ENCODE measurements around the gene ABHD10.
A peak's percentile ranks its signal among the peaks of the same experiment; 100 is the strongest.

Gene ABHD10

DNA sequence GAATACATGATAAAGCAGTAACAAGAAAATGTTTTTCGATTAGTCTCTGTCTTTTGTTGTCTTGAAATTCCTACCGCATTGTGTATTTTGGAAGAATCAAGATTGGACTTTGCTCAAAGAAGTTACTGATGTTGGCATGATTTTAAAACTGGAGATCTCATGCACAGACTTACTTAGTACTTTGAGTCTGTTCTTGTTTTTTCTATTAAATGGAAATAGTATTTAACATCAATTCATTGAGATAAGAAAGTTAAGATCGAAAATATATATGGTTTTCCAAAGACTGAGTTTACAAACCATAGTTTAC lies 2.6 kb downstream of the ABHD10 start:
- H3K9me3 ChIP-seq (ENCODE audit: insufficient read depth, low read depth, low read length), result no peaks in the 10 kb centered on the region
- H3K4me3 ChIP-seq (ENCODE audit: low read depth, low read length), result no peak overlapping the region
- H3K4me2 ChIP-seq (ENCODE audit: low read length), result no peak overlapping the region
- no peak overlapping the region for H2BK12ac ChIP-seq (ENCODE audit: low read length)
- peaks cover 4% of the 10 kb centered on the region for H3K79me1 ChIP-seq (ENCODE audit: low read length)
- no peaks in the 10 kb centered on the region for H3K4me1 ChIP-seq (ENCODE audit: control insufficient read depth in 1 of 2, insufficient read depth in 2 of 2, low read length in 2 of 2)
- no peaks in the 10 kb centered on the region for H3K36me3 ChIP-seq (ENCODE audit: control insufficient read depth in 1 of 2, insufficient read depth in 2 of 2, low read length in 2 of 2)
- H3K18ac ChIP-seq (ENCODE audit: low read length), result no peak overlapping the region
- H4K8ac ChIP-seq (ENCODE audit: low read depth, low read length), result no peak overlapping the region
- H3K27ac ChIP-seq (ENCODE audit: low read depth, low read length), result no peak overlapping the region
- no peak overlapping the region for H3K23ac ChIP-seq (ENCODE audit: low read length)
- no peak overlapping the region for H3K4ac ChIP-seq (ENCODE audit: low read depth, low read length)
- H2BK120ac ChIP-seq (ENCODE audit: insufficient read depth, low read length, poor library complexity), result no peak overlapping the region
- H3K27me3 ChIP-seq (ENCODE audit: insufficient read depth, low read length), result no peaks in the 10 kb centered on the region
- DNase-seq, result no peak
- H4K12ac ChIP-seq (ENCODE audit: low read depth, low read length), result no peak overlapping the region
- no peak overlapping the region for H2AK5ac ChIP-seq (ENCODE audit: low read length)
- H3K79me2 ChIP-seq (ENCODE audit: control insufficient read depth, insufficient read depth, low read length, poor library complexity), result peaks cover 2% of the 10 kb centered on the region
- no peak overlapping the region for H3K14ac ChIP-seq (ENCODE audit: low read length)
- H4K91ac ChIP-seq (ENCODE audit: low read depth, low read length), result no peak overlapping the region
- H3K9ac ChIP-seq (ENCODE audit: low read length), result no peak overlapping the region
- H2BK5ac ChIP-seq (ENCODE audit: low read depth, low read length, poor library complexity), result no peak overlapping the region
- H2AFZ ChIP-seq (ENCODE audit: insufficient read depth, low read length, poor library complexity), result no peak overlapping the region
- no CpG with 5 or more reads among the region's 3 CpGs for WGBS (ENCODE audit: extremely low coverage, insufficient coverage, insufficient read length)

DNA sequence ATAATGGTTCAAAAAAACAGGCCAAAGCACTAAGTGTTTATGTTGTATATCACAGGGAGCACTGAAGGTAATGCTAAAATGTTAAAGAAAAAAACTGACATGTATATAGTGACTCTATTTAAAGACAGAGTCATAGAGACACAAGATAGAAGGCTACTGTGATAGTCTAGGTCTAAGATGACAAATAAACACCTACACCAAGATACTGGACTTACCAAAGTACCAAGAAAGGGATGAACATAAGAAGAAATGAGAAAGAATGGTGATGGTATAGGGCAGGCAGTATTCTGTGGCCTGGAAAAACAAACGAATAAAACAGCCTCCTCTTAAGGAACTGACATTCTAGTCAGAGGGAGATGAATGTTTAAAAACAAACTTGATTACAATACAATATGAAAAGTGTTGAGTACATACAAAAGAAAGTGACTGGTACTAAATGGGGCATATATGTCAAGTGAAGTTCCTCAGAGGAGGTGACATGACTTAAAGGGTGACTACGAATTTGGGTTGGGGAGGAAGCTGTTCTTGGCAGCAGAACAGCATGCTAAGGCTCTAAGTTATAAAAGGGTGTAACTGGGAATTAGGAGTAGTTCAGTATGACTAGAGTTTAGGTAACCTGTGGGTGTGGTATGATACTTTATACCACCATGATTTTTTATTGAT lies 5.9 kb downstream of the ABHD10 start:
- Histone ChIP-seq H3K4me3 (ENCODE audit: low read depth, low read length) (no peak overlapping the region), H2BK5ac (ENCODE audit: low read depth, low read length, poor library complexity) (no peak overlapping the region)
- no CpG with 5 or more reads among the region's 2 CpGs for WGBS (ENCODE audit: extremely low coverage, insufficient coverage, insufficient read length)

DNA sequence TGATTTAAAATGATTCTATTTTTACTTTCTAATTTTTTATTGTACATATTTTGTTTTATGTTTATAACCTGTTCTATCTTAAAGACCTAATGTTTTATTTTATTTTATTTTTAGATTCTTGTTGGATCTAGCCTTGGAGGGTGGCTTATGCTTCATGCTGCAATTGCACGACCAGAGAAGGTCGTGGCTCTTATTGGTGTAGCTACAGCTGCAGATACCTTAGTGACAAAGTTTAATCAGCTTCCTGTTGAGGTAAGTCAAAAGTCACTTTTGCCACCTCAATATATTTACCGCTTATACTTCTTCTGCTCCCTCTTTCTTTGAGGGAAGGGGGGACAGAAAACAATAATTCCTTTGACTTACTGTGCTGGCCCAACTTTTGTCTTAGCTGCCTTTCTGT lies 8.0 kb downstream of the ABHD10 start:
- WGBS (ENCODE audit: extremely low coverage, insufficient coverage, insufficient read length), result no CpG with 5 or more reads among the region's 3 CpGs
- no peak overlapping the region for H4K8ac ChIP-seq (ENCODE audit: low read depth, low read length)
- H3K4me1 ChIP-seq (ENCODE audit: control insufficient read depth in 1 of 2, insufficient read depth in 2 of 2, low read length in 2 of 2), result no peaks in the 10 kb centered on the region

More for the DNA sequence above, 5.9 kb downstream of the ABHD10 start:
- H2AFZ ChIP-seq (ENCODE audit: insufficient read depth, low read length, poor library complexity), result no peak overlapping the region
- H3K4ac ChIP-seq (ENCODE audit: low read depth, low read length), result no peak overlapping the region
- no peak overlapping the region for H2AK5ac ChIP-seq (ENCODE audit: low read length)
- no peak overlapping the region for H3K18ac ChIP-seq (ENCODE audit: low read length)
- no peak overlapping the region for H4K91ac ChIP-seq (ENCODE audit: low read depth, low read length)
- no peaks in the 10 kb centered on the region for H3K27me3 ChIP-seq (ENCODE audit: insufficient read depth, low read length)
- no peak overlapping the region for H3K4me2 ChIP-seq (ENCODE audit: low read length)
- no peak for DNase-seq
- H3K79me1 ChIP-seq (ENCODE audit: low read length), result no peaks in the 10 kb centered on the region
- H3K23ac ChIP-seq (ENCODE audit: low read length), result no peak overlapping the region
- no peaks in the 10 kb centered on the region for H3K4me1 ChIP-seq (ENCODE audit: control insufficient read depth in 1 of 2, insufficient read depth in 2 of 2, low read length in 2 of 2)
- no peak overlapping the region for H3K14ac ChIP-seq (ENCODE audit: low read length)
- H2BK120ac ChIP-seq (ENCODE audit: insufficient read depth, low read length, poor library complexity), result no peak overlapping the region
- no peak overlapping the region for H4K12ac ChIP-seq (ENCODE audit: low read depth, low read length)
- no peaks in the 10 kb centered on the region for H3K9me3 ChIP-seq (ENCODE audit: insufficient read depth, low read depth, low read length)
- no peaks in the 10 kb centered on the region for H3K79me2 ChIP-seq (ENCODE audit: control insufficient read depth, insufficient read depth, low read length, poor library complexity)
- no peak overlapping the region for H3K9ac ChIP-seq (ENCODE audit: low read length)
- H4K8ac ChIP-seq (ENCODE audit: low read depth, low read length), result no peak overlapping the region
- H3K27ac ChIP-seq (ENCODE audit: low read depth, low read length), result no peak overlapping the region
- no peak overlapping the region for H2BK12ac ChIP-seq (ENCODE audit: low read length)
- peaks cover 2 to 5% of the 10 kb centered on the region in 2 experiments for H3K36me3 ChIP-seq (ENCODE audit: control insufficient read depth in 1 of 2, insufficient read depth in 2 of 2, low read length in 2 of 2)

DNA sequence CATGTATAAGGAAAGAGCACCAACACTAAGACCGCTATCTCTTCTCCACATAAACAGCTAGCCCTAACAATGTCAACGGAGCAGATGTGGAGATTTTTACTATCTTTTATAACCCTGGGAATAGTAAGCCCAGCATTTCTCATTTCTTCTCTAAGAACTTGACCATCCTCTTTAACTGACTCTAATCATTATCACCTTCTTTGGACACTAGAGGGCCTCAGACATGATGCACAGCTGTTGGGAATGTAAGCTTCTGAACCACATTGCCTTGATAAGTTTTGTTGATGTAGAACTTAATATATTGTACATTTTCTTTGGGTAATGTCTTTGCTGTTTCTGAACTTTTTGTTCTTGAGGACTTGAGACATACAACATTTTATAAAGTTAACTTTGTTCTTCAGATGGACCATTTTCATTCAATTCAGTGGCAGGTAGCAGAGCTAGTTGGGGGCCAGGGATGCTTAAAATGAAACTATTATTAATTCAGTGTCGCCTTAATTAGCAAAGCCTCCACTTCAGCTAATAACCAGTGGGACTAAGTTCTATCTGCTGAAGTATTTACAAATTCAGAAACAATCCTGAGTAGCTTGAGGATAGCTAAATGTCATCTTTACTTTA lies 10.3 kb downstream of the ABHD10 start:
- Histone ChIP-seq H2BK5ac (ENCODE audit: low read depth, low read length, poor library complexity) (no peak overlapping the region), H3K4me3 (ENCODE audit: low read depth, low read length) (no peak overlapping the region), H3K9me3 (ENCODE audit: insufficient read depth, low read depth, low read length) (no peaks in the 10 kb centered on the region), H2BK12ac (ENCODE audit: low read length) (no peak overlapping the region), H4K8ac (ENCODE audit: low read depth, low read length) (no peak overlapping the region), H3K23ac (ENCODE audit: low read length) (no peak overlapping the region), H3K18ac (ENCODE audit: low read length) (no peak overlapping the region), H3K79me2 (ENCODE audit: control insufficient read depth, insufficient read depth, low read length, poor library complexity) (no peaks in the 10 kb centered on the region), H3K14ac (ENCODE audit: low read length) (no peak overlapping the region), H2BK120ac (ENCODE audit: insufficient read depth, low read length, poor library complexity) (no peak overlapping the region), H3K9ac (ENCODE audit: low read length) (no peak overlapping the region), H3K4me1 (ENCODE audit: control insufficient read depth in 1 of 2, insufficient read depth in 2 of 2, low read length in 2 of 2) (no peaks in the 10 kb centered on the region), H3K4ac (ENCODE audit: low read depth, low read length) (no peak overlapping the region), H3K4me2 (ENCODE audit: low read length) (no peak overlapping the region), H4K12ac (ENCODE audit: low read depth, low read length) (no peak overlapping the region), H3K79me1 (ENCODE audit: low read length) (no peaks in the 10 kb centered on the region), H4K91ac (ENCODE audit: low read depth, low read length) (no peak overlapping the region), H3K27ac (ENCODE audit: low read depth, low read length) (no peak overlapping the region), H2AFZ (ENCODE audit: insufficient read depth, low read length, poor library complexity) (no peak overlapping the region), H3K27me3 (ENCODE audit: insufficient read depth, low read length) (no peaks in the 10 kb centered on the region), H3K36me3 (ENCODE audit: control insufficient read depth in 1 of 2, insufficient read depth in 2 of 2, low read length in 2 of 2) (peaks cover 2 to 8% of the 10 kb centered on the region in 2 experiments), H2AK5ac (ENCODE audit: low read length) (no peak overlapping the region)
- DNase-seq, result peak; percentile 16 to 74
- no CpG with 5 or more reads among the region's 3 CpGs for WGBS (ENCODE audit: extremely low coverage, insufficient coverage, insufficient read length)

More for the DNA sequence above, 8.0 kb downstream of the ABHD10 start:
- H3K27ac ChIP-seq (ENCODE audit: low read depth, low read length), result no peak overlapping the region
- H3K27me3 ChIP-seq (ENCODE audit: insufficient read depth, low read length), result no peaks in the 10 kb centered on the region
- no peak overlapping the region for H3K18ac ChIP-seq (ENCODE audit: low read length)
- peaks cover 2 to 8% of the 10 kb centered on the region in 2 experiments for H3K36me3 ChIP-seq (ENCODE audit: control insufficient read depth in 1 of 2, insufficient read depth in 2 of 2, low read length in 2 of 2)
- H3K79me2 ChIP-seq (ENCODE audit: control insufficient read depth, insufficient read depth, low read length, poor library complexity), result no peaks in the 10 kb centered on the region
- H3K4ac ChIP-seq (ENCODE audit: low read depth, low read length), result no peak overlapping the region
- no peak for DNase-seq
- no peak overlapping the region for H3K9ac ChIP-seq (ENCODE audit: low read length)
- no peaks in the 10 kb centered on the region for H3K9me3 ChIP-seq (ENCODE audit: insufficient read depth, low read depth, low read length)
- no peak overlapping the region for H2BK120ac ChIP-seq (ENCODE audit: insufficient read depth, low read length, poor library complexity)
- H3K79me1 ChIP-seq (ENCODE audit: low read length), result no peaks in the 10 kb centered on the region
- no peak overlapping the region for H3K4me2 ChIP-seq (ENCODE audit: low read length)
- H4K91ac ChIP-seq (ENCODE audit: low read depth, low read length), result no peak overlapping the region
- no peak overlapping the region for H4K12ac ChIP-seq (ENCODE audit: low read depth, low read length)
- H3K14ac ChIP-seq (ENCODE audit: low read length), result no peak overlapping the region
- H2BK12ac ChIP-seq (ENCODE audit: low read length), result no peak overlapping the region
- H2AFZ ChIP-seq (ENCODE audit: insufficient read depth, low read length, poor library complexity), result no peak overlapping the region
- H2AK5ac ChIP-seq (ENCODE audit: low read length), result no peak overlapping the region
- H2BK5ac ChIP-seq (ENCODE audit: low read depth, low read length, poor library complexity), result no peak overlapping the region
- H3K4me3 ChIP-seq (ENCODE audit: low read depth, low read length), result no peak overlapping the region
- H3K23ac ChIP-seq (ENCODE audit: low read length), result peak overlapping the region; percentile 61

Data from trophoblast cell (in vitro differentiated cells and primary cell).